GM21717 (cell line): ENCODE results near the gene CPA1.

Experiments
- ATAC-seq: cut with Tn5 transposase; IDR thresholded peaks from one replicate; pipeline ENCODE4 v1.9.1; 2021; ENCODE audit warnings: mild to moderate bottlenecking, moderate library complexity; ENCODE audit not compliant: unreplicated experiment

Gene CPA1

GRCh38 chr7:130379921-130380860 lies at the start of gene CPA1:
Gene CPA1, plus strand, starts transcription at chr7:130380494. Its CDS starts 27 bp downstream, at chr7:130380521.
- ATAC-seq: no peak

- no peak for ATAC-seq
Measured at GRCh38 chr7:130332259-130333053, 47.8 kb upstream of the CPA1 start.

- ATAC-seq: no peak
Measured at GRCh38 chr7:130333832-130334231, 46.5 kb upstream of the CPA1 start.

GRCh38 chr7:130334274-130334673 lies 46.0 kb upstream of the CPA1 start:
- no peak for ATAC-seq

GRCh38 chr7:130337410-130337971 lies 42.8 kb upstream of the CPA1 start:
- ATAC-seq: no peak

- ATAC-seq: no peak
Measured at GRCh38 chr7:130338233-130338632, 42.1 kb upstream of the CPA1 start.

GRCh38 chr7:130341882-130342281 lies 38.4 kb upstream of the CPA1 start:
- no peak for ATAC-seq

GRCh38 chr7:130342701-130343380 lies 37.5 kb upstream of the CPA1 start:
- no peak for ATAC-seq

GRCh38 chr7:130344271-130344866 lies 35.9 kb upstream of the CPA1 start, which contains the start of gene CPA5:
Gene CPA5, plus strand, starts transcription at chr7:130344816. Its CDS starts 1,670 bp downstream, at chr7:130346486.
- no peak for ATAC-seq

GRCh38 chr7:130345136-130345535 lies 35.2 kb upstream of the CPA1 start:
- ATAC-seq: no peak

- ATAC-seq: no peak
Measured at GRCh38 chr7:130345725-130346124, 34.6 kb upstream of the CPA1 start.

GRCh38 chr7:130346177-130346905 lies 34.0 kb upstream of the CPA1 start:
- ATAC-seq: no peak

- ATAC-seq: no peak
Measured at GRCh38 chr7:130346941-130347340, 33.4 kb upstream of the CPA1 start.

GRCh38 chr7:130349911-130350782 lies 30.1 kb upstream of the CPA1 start:
- ATAC-seq: no peak

- ATAC-seq: no peak
Measured at GRCh38 chr7:130350945-130351790, 29.1 kb upstream of the CPA1 start.

- ATAC-seq: no peak
Measured at GRCh38 chr7:130351791-130352090, 28.6 kb upstream of the CPA1 start.

GRCh38 chr7:130352194-130353074 lies 27.9 kb upstream of the CPA1 start:
- ATAC-seq: no peak
